HepG2 (cell line): ENCODE data around the gene PPP2R2D. TPM values are rescaled to one million over a fixed set of nuclear protein-coding genes. Genes with fewer than 3 reads are reported as not detected.

Experiments used
- FOSL2 ChIP-seq: sonication (generic); formaldehyde crosslinking; IDR thresholded peaks from 2 replicates; pipeline ENCODE4 v1.4.0; 2020; ENCODE audit warnings: missing genetic modification reagents
- HCFC1 ChIP-seq: fragments of 150-350 bp; IDR thresholded peaks from 2 replicates; pipeline ENCODE4 v1.6.1; 2014; ENCODE audit warnings: low read depth, low read length
- JUND ChIP-seq: sonication (generic); formaldehyde crosslinking; IDR thresholded peaks from 2 replicates; pipeline ENCODE4 v1.8.0; 2022; ENCODE audit warnings: mild to moderate bottlenecking, missing genetic modification reagents
- KDM2A ChIP-seq: sonication (generic); formaldehyde crosslinking; IDR thresholded peaks from 2 replicates; pipeline ENCODE4 v1.4.0; 2020; ENCODE audit warnings: low read depth, missing genetic modification reagents, borderline replicate concordance
- MAF1 ChIP-seq: sonication (generic); formaldehyde crosslinking; IDR thresholded peaks from 2 replicates; pipeline ENCODE4 v1.5.0; 2020; ENCODE audit warnings: missing genetic modification reagents, borderline replicate concordance
- RXRA ChIP-seq: sonication (generic); formaldehyde crosslinking; IDR thresholded peaks from 2 replicates; pipeline ENCODE4 v1.5.1; 2020; ENCODE audit warnings: missing genetic modification reagents
- WIZ ChIP-seq: sonication (generic); formaldehyde crosslinking; IDR thresholded peaks from 2 replicates; pipeline ENCODE4 v1.5.1; 2020; ENCODE audit warnings: mild to moderate bottlenecking, missing genetic modification reagents
- ZFP36 ChIP-seq: fragments of 150-350 bp; IDR thresholded peaks from 2 replicates; pipeline ENCODE4 v1.6.1; 2018; ENCODE audit warnings: borderline replicate concordance, low read length, low read depth; ENCODE audit not compliant: partially characterized antibody
- polyA plus RNA-seq, 8 experiments: library from polyadenylated mRNA; depleted of rRNA in 3 of 8; stranded (reverse) in 7 of 8; unstranded in 1 of 8; fragments of >200 nt; fragmentation: Illumina TruSeq in 4 of 8; extraction: Trizol in 4 of 8; gene quantifications; 2 replicates each; pipeline versions ENCODE4 v1.2.1 to v1.2.3, GENCODE V29; 2011 to 2016; ENCODE audit warnings: low read depth in 4 of 8, missing spikeins in 1 of 8, mixed read lengths in 1 of 8; ENCODE audit not compliant: insufficient read depth in 1 of 8
- total RNA-seq, 5 experiments: library from RNA; depleted of rRNA; stranded (reverse); fragments of >200 nt; fragmentation: Illumina TruSeq; extraction: Trizol; gene quantifications; 2 replicates each; pipeline ENCODE4 v1.2.3, GENCODE V29; 2016; ENCODE audit warnings: low read depth in 1 of 5
- TF ChIP-seq, protein P1 (sequence below): sonication (generic); formaldehyde crosslinking; IDR thresholded peaks from 2 replicates; pipeline ENCODE4 v1.4.0; 2020; ENCODE audit warnings: missing genetic modification reagents, borderline replicate concordance
- TF ChIP-seq, protein P2 (sequence below): sonication (generic); formaldehyde crosslinking; IDR thresholded peaks from 2 replicates; pipeline ENCODE4; 2020; ENCODE audit warnings: missing genetic modification reagents, mild to moderate bottlenecking, borderline replicate concordance
- TF ChIP-seq, protein P3 (sequence below): sonication (generic); formaldehyde crosslinking; IDR thresholded peaks from 2 replicates; pipeline ENCODE4 v1.5.0; 2020; ENCODE audit warnings: missing genetic modification reagents, mild to moderate bottlenecking, borderline replicate concordance
- TF ChIP-seq, protein P4 (sequence below): sonication (generic); formaldehyde crosslinking; IDR thresholded peaks from 2 replicates; pipeline ENCODE4 v1.4.0; 2020; ENCODE audit warnings: missing genetic modification reagents
- TF ChIP-seq, protein P5 (sequence below): sonication (generic); formaldehyde crosslinking; IDR thresholded peaks from 2 replicates; pipeline ENCODE4 v1.4.0; 2020; ENCODE audit warnings: missing genetic modification reagents
- TF ChIP-seq, protein P6 (sequence below): sonication (generic); formaldehyde crosslinking; IDR thresholded peaks from 2 replicates; pipeline ENCODE4 v1.4.0; 2020; ENCODE audit warnings: mild to moderate bottlenecking, low read depth, missing genetic modification reagents

Gene PPP2R2D
- total and polyA plus RNA-seq, 2 of the 13 experiments (the other 11 are each of a cell fraction or from before 2014, with no cell fraction given): 32.7 to 33.2 TPM

DNA sequence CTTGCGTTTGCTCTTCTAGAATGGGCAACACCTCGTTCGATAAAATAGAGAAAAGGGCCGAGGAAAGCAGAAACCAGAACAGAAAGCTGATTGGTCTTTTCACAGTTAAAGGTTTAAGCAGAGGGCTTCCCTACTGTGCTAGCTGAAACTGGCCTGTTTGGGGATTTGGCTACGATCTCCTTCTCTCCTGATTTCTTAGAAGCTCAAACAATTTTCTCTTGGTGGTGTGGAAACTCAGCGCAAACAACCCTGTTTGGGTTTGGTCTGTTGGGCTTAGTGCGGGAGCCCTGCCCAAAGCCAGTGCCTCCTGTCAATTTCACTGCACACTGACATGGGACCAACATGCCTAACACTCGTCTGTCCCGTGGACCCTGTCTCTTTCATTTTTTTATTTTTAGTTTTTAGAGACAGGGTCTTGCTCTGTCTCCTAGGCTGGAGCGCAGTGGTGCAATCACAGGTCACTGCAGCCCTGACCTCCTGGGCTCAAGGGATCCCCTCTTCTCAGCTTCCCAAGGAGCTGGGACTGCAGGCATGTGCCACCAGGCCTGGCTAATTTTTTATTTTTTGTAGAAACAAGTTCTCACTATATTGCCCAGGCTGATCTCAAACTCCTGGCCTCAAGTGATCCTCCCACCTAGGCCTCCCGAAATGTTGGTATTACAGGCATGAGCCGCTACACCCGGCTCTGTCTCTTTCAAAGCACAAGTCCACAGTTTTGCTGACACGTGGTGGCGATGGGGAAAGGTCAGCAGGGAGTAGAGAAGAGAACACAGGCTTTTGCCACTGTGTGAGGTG lies 97.4 kb downstream of the PPP2R2D start (continued):
- no peak for TF ChIP-seq ZFP36
- TF ChIP-seq KDM2A: peak; percentile 1; the same call in 1 of the 2 replicates
- TF ChIP-seq, protein P1, sequence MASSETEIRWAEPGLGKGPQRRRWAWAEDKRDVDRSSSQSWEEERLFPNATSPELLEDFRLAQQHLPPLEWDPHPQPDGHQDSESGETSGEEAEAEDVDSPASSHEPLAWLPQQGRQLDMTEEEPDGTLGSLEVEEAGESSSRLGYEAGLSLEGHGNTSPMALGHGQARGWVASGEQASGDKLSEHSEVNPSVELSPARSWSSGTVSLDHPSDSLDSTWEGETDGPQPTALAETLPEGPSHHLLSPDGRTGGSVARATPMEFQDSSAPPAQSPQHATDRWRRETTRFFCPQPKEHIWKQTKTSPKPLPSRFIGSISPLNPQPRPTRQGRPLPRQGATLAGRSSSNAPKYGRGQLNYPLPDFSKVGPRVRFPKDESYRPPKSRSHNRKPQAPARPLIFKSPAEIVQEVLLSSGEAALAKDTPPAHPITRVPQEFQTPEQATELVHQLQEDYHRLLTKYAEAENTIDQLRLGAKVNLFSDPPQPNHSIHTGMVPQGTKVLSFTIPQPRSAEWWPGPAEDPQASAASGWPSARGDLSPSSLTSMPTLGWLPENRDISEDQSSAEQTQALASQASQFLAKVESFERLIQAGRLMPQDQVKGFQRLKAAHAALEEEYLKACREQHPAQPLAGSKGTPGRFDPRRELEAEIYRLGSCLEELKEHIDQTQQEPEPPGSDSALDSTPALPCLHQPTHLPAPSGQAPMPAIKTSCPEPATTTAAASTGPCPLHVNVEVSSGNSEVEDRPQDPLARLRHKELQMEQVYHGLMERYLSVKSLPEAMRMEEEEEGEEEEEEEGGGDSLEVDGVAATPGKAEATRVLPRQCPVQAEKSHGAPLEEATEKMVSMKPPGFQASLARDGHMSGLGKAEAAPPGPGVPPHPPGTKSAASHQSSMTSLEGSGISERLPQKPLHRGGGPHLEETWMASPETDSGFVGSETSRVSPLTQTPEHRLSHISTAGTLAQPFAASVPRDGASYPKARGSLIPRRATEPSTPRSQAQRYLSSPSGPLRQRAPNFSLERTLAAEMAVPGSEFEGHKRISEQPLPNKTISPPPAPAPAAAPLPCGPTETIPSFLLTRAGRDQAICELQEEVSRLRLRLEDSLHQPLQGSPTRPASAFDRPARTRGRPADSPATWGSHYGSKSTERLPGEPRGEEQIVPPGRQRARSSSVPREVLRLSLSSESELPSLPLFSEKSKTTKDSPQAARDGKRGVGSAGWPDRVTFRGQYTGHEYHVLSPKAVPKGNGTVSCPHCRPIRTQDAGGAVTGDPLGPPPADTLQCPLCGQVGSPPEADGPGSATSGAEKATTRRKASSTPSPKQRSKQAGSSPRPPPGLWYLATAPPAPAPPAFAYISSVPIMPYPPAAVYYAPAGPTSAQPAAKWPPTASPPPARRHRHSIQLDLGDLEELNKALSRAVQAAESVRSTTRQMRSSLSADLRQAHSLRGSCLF: no peak
- TF ChIP-seq, protein P2, sequence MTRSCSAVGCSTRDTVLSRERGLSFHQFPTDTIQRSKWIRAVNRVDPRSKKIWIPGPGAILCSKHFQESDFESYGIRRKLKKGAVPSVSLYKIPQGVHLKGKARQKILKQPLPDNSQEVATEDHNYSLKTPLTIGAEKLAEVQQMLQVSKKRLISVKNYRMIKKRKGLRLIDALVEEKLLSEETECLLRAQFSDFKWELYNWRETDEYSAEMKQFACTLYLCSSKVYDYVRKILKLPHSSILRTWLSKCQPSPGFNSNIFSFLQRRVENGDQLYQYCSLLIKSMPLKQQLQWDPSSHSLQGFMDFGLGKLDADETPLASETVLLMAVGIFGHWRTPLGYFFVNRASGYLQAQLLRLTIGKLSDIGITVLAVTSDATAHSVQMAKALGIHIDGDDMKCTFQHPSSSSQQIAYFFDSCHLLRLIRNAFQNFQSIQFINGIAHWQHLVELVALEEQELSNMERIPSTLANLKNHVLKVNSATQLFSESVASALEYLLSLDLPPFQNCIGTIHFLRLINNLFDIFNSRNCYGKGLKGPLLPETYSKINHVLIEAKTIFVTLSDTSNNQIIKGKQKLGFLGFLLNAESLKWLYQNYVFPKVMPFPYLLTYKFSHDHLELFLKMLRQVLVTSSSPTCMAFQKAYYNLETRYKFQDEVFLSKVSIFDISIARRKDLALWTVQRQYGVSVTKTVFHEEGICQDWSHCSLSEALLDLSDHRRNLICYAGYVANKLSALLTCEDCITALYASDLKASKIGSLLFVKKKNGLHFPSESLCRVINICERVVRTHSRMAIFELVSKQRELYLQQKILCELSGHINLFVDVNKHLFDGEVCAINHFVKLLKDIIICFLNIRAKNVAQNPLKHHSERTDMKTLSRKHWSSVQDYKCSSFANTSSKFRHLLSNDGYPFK (CRISPR knock-in tag): no peak
- TF ChIP-seq RXRA (CRISPR knock-in tag): no peak
- no peak for TF ChIP-seq JUND
- TF ChIP-seq, protein P3, sequence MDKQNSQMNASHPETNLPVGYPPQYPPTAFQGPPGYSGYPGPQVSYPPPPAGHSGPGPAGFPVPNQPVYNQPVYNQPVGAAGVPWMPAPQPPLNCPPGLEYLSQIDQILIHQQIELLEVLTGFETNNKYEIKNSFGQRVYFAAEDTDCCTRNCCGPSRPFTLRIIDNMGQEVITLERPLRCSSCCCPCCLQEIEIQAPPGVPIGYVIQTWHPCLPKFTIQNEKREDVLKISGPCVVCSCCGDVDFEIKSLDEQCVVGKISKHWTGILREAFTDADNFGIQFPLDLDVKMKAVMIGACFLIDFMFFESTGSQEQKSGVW: no peak
- TF ChIP-seq MAF1 (CRISPR knock-in tag): no peak
- TF ChIP-seq, protein P4, sequence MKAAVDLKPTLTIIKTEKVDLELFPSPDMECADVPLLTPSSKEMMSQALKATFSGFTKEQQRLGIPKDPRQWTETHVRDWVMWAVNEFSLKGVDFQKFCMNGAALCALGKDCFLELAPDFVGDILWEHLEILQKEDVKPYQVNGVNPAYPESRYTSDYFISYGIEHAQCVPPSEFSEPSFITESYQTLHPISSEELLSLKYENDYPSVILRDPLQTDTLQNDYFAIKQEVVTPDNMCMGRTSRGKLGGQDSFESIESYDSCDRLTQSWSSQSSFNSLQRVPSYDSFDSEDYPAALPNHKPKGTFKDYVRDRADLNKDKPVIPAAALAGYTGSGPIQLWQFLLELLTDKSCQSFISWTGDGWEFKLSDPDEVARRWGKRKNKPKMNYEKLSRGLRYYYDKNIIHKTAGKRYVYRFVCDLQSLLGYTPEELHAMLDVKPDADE (CRISPR knock-in tag): 0 out of 2 replicates have a peak, but pooled peaks have one; percentile 32
- TF ChIP-seq, protein P5, sequence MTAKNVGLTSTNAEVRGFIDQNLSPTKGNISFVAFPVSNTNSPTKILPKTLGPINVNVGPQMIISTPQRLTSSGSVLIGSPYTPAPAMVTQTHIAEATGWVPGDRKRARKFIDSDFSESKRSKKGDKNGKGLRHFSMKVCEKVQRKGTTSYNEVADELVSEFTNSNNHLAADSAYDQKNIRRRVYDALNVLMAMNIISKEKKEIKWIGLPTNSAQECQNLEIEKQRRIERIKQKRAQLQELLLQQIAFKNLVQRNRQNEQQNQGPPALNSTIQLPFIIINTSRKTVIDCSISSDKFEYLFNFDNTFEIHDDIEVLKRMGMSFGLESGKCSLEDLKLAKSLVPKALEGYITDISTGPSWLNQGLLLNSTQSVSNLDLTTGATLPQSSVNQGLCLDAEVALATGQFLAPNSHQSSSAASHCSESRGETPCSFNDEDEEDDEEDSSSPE (CRISPR knock-in tag): peak; percentile 50; the same call in 1 of the 2 replicates
- no peak for TF ChIP-seq FOSL2 (CRISPR knock-in tag)
- TF ChIP-seq WIZ (CRISPR knock-in tag): 0 out of 2 replicates have a peak, but pooled peaks have one; percentile 3
- no peak for TF ChIP-seq HCFC1
- TF ChIP-seq, protein P6, sequence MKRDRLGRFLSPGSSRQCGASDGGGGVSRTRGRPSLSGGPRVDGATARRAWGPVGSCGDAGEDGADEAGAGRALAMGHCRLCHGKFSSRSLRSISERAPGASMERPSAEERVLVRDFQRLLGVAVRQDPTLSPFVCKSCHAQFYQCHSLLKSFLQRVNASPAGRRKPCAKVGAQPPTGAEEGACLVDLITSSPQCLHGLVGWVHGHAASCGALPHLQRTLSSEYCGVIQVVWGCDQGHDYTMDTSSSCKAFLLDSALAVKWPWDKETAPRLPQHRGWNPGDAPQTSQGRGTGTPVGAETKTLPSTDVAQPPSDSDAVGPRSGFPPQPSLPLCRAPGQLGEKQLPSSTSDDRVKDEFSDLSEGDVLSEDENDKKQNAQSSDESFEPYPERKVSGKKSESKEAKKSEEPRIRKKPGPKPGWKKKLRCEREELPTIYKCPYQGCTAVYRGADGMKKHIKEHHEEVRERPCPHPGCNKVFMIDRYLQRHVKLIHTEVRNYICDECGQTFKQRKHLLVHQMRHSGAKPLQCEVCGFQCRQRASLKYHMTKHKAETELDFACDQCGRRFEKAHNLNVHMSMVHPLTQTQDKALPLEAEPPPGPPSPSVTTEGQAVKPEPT: no peak
